T-helper 9 cell (primary cell): ENCODE measurements around the gene DRAP1.
"Not testable (repeated sequence)": the region's sequence is repeated elsewhere in the genome, so short reads cannot be mapped to it uniquely, and the experiment has no call there.

Experiments used
- DNase-seq: peaks from one replicate; pipeline ENCODE4 v3.0.0-alpha.2; 2020

The DRAP1 gene

GRCh38 chr11:65886826-65887722 is 32.2 kb upstream of the DRAP1 start:
- no peak for DNase-seq

- DNase-seq, result no peak
Observed at GRCh38 chr11:65887723-65888162, 31.5 kb upstream of the DRAP1 start.

DNA sequence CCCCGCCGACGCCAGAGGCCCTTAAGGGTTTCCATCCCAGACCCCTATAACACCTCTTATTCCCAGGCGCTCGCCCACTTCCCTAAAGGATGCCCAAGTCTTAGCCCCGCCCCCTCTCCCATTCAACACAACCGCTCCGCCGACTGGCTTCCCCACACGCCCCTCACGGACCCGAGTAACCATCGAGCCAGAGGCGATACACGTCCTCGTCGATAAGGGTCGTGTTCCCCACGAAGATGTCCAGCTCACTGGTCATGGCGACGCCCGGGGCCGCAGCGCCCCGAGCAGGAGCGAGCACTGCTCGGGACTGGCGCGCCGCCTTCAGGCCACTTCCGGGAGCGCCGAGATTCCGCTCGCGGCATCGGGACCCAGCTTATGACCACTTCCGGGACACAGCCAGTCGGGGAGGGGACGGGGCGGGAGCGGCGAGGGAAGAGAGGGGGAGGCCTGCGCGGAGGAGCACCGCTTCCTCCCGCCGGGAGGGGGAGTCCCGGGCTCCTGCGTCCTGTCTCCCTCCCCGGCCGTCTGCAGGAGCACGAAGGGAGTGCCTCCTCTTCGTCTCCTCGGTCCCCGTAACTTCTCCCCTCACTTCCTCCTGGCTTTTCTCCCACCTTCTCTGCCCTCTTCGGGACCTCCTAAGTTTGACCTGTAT is 30.9 kb upstream of the DRAP1 start, which contains the start of gene FIBP:
Gene FIBP (minus strand): TSS at position 309 of the 652 bp plus-strand sequence. CDS start 53 bp downstream, at position 256.
- peak; percentile 95 for DNase-seq

GRCh38 chr11:65890324-65891218 is 28.7 kb upstream of the DRAP1 start, which contains the start of gene CCDC85B:
Gene CCDC85B (plus strand): TSS chr11:65890673. CDS start chr11:65890784, 111 bp downstream.
- peak; percentile 98 for DNase-seq

DNA sequence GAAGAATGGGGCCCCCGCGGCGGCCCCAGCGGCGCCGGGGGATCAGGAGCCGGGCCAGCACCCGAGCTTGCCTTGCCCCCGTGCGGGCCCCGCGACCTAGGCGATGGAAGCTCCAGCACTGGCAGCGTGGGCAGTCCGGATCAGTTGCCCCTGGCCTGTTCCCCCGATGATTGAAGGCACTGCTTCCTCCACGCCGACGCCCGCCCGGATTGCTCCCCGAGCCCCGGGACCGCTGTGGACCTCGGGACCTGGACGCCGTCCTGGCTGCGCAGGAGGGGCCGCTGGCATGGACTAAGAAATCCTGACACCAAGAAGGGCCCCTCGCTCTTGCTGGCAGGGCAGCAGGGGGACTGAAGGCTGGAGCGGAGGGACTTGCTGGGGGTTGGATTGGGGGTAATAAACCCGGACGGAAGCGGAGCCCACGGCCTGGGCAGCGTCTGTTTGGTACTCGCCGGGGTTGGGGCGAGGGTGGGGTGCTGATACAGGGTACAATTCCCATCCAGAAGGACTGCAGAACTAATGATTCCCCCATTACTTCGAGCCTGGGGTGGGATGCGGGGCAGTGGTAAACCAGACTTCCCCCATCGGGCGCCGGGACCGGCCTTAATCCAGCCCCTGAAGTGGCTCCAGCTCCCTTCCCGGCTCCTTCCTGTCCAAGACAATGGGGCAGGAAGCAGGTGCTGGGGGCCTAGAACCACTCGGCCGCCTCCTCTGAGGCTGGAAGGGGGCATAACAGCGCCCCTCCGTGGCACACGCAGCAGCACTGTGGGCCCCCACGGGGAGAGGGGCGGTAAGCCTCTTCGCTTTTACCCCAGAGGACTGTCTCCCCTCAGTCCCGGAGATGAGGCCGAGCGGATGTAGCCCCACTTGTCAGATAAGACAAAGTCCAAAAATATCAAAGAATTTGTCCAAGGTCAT is 27.7 kb upstream of the DRAP1 start:
- no peak for DNase-seq

DNA sequence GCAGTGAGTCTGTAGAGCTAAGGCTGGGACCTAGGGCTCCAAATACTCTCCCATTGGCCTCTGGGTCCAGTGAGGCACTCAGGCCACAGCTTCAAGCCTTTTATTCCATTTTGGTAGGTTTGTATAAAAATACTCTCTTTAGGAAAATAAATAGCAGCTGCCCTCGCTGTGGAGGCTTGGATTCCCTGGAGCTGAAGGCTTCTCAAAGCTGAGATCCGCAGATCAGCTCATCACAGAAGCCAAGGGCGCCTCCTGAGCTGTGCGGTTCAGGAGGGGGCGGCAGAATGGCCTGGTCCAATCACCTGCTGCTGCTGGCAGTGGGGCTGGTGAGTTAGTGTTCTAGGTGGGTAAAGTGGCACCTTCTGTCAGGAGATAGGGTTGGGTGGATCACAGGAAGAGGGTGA is 27.1 kb upstream of the DRAP1 start:
- not testable (repeated sequence) for DNase-seq

DNA sequence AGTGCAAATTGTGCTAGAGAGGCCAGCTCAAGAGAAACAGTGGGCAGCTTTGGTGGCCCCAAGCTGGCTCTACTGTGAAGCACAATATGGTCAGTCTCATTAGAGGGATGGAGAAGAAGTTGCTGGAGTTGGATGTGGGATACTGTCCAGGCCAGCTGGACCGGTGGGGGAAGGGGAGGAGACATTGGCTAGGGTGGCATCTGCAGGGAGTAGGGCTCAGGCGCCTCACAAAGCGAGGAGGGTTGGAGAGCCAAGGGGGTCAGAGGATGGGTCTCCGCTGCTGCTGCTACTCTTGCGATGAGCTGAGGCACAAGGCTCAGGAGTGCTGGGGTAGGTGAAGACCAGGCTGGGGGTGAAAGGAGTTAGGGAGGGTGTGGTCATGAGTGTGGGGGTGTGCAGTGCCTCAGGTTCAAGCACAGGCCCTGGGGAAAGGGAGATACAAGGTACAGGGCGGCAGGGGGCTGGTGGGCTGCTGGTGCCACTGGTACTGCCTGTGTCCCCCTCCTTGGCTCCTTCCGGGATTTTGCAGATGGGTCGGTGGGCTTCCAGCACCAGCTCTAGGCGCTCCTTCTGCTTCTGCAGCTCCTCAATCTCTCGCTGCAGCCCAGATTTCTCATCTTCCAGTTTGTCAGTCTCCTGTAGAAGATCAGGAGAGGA is 26.4 kb upstream of the DRAP1 start:
- DNase-seq, result no peak

DNA sequence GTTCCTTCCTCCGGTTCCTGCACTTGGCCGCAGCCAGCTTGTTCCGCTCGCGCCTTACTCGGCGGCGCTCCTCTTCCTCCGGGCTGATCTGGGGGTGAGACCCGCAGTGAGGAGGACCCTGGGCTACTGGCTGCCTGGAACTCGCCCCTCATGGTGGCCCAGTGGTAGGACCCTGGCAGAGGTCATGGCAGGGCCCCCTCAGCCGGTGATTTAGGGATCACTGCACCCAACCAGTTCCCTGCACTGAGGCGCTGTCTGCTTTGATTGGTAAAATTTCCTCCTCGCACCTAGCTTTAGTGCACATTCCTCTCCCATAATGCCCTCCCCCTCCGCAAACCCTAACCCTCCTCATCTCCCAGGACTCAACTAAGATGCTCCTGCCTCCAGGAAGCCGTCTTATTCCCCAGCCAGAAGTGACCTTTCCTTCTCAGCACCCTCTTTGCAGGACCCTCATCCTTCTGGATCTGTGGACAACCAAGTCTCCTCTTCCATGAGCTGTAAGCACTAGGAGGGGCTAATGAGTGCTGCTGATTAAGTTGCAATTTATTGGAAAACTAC is 25.1 kb upstream of the DRAP1 start:
- DNase-seq, result no peak

DNA sequence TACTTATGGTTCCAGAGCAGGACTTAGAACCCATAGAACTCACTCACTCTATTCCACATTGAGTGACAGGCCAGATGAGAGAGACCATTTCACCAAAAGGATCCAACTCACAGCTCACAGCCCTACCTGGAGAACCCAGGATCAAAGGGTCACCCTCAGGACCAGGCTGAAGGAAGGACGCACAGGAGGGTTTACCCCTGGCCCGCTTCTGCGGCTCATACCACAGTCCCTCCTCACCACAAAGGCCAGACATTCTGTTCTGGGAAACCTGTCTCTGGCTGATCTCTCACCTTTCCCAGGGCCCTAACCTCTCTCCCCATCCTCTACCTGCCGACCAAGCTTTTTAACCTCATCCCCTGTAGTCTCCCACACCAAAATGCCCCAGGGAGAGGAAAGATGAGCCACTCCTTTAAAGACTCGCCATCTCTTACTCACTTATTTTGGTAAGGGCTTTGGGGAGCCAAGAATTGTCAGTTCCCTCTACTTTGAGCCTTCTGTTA is 23.7 kb upstream of the DRAP1 start:
- DNase-seq, result no peak

- DNase-seq, result no peak
Observed at GRCh38 chr11:65896034-65896999, 22.9 kb upstream of the DRAP1 start.

DNA sequence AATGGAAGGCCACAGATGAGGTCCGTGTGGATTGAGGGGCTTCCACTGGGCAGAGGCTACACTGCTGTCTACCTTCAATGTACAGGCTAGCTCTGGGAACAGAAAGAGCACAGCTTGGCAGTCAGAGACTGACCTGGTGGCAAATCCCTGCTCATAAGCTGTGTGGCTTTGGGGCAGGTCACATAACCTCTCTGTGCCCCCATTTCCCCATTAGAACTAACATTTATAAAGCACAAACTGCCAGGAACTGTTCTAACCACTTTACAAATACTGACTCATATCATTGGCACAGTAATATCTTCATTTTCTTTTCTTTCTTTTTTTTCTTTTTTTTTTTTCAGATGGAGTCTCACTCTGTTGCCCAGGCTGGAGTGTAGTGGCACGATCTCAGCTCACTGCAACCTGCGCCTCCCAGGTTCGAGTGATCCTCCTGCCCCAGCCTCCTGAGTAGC is 22.2 kb upstream of the DRAP1 start:
- no peak for DNase-seq

DNA sequence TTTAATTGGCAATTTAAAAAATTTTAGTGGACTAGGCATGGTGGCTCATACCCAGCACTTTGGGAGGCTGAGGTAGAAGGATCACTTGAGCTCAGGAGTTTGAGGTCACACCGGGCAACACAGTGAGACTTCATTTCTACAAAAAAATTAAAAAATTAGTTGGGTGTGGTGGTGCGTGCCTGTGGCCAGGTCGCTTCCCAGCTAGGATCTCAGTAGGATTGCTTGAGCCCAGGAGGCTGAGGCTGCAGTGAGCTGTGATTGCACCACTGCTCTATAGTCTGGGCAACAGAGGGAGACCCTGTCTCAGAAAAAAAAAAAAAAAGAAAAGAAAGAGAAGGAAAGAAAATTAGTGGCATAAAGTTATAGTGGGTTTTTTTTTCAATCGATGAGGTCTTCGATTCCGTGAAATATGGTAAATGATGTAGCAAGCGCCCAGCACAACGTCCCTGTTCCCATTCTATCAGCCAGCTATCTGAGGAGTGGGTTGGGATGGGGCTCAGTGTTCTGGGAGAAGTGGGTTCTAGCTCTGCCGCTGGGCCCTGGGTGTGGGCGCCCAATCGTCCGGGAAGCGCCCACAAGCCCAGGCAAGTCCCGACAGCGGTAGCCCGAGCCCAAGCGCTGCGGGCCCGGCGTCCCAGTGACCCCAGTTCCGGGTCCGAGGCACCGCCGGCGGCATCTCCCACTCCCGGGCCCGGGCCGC is 20.4 kb upstream of the DRAP1 start:
- DNase-seq, result no peak

- DNase-seq, result peak; percentile 52
Observed at GRCh38 chr11:65899356-65900124, 19.7 kb upstream of the DRAP1 start.

- peak; percentile 93 for DNase-seq
Observed at GRCh38 chr11:65900125-65900898, 18.9 kb upstream of the DRAP1 start, which contains the start of gene FOSL1. Gene FOSL1 (minus strand): TSS chr11:65900388. CDS start chr11:65900339, 49 bp downstream.

GRCh38 chr11:65900899-65901180 is 18.4 kb upstream of the DRAP1 start:
- no peak for DNase-seq

DNA sequence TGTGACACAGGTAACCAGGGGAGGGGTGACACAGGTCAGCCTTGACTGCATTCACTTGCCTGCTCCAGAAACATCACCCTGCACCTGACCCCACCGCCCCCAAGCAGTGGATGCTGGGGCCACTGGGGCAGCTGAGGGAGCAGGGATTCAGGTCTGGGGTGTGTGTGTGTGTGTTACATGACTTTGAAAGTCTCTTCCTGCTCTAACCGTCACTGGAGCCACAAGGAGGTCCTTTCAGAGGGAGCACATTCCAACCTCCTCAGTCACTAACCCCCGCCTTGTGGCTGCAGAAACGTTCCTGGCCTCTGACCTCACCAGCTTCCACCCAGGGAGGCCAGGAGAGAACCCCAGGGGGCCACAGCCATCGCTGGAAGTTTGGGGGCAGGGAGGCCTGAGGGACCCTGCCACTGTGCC is 16.2 kb upstream of the DRAP1 start:
- no peak for DNase-seq

- DNase-seq, result no peak
Observed at GRCh38 chr11:65903715-65904114, 15.5 kb upstream of the DRAP1 start.
